ENCODE results near the gene RAB3D.

DNA sequence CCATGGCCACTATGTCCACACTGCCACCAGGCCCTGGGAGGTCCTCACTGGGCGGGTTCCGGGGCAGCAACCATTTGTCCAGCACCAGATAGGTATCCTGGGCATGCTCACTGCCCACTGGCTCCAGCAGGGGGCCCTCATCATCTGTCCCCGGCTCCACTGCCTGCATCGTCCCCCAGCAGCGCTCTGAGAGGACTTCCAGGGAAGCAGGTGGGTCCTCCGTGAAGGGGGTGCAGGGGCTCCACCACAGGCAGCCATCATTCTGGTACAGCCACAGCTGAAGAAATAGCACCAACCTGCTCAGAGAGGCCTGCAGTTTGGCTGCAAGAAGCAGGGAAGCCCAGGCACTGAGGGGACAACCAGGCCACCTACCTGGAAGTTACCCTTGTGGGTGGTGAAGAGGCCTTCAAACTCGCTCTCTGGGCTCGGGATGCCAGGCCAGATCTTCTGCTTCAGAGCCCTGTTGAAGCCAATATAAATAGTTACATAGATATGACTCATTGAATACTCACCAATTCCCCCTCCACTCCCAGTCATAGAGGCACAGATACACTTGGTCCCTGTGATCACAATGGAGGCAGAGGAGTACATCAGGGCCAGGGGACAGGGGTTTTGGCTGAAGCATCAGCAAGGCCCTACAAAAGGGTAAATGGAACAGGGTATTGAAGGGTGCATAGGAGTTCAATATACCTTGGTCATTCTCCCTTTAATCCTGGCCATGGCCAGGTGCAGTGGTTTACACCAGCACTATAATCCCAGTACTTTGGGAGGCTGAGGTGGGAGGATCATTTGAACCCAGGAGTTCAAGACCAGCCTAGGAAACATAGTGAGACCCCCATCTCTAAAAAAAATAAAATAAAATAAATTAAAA is 39.1 kb upstream of the RAB3D start:
- TF ChIP-seq EZH2phosphoT487 (IDR thresholded peaks at IDR 0.05; ENCODE audit: insufficient read depth, low read depth) (no peak), EZH2 (IDR thresholded peaks at IDR 0.05; ENCODE audit: insufficient read depth, poor library complexity, severe bottlenecking) (no peak)
